CD4-positive, alpha-beta T cell treated with Interleukin-12 subunit alpha and Interleukin-12 subunit beta, for 1 hour (primary cell): ENCODE measurements around the gene TRIM17.

Source experiments
- DNase-seq: peaks from one replicate; pipeline ENCODE4 v3.0.0-alpha.2; 2020

Gene TRIM17

GRCh38 chr1:228376651-228377631 is 39.7 kb downstream of the TRIM17 start:
- DNase-seq = no peak

DNA sequence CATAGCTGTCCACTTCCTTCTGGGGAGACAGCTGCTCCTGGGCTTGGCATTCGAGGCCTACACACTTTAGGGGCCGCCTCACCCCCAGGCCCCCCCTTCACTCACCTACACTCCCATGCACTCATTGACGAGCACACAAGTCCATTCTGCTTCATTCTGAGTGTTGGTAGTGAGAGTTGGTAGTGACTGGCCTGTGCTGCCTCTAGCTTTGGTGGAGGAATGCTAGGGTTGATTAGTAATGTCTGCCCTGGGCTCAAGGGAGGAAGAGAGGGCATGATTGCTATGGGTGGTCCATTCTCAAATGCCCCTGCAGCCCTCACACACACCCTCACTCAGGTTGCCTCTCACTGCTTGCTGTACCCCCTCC is 40.4 kb downstream of the TRIM17 start:
- no peak for DNase-seq

GRCh38 chr1:228375578-228376261 is 40.9 kb downstream of the TRIM17 start:
- DNase-seq = no peak

- DNase-seq = no peak
Observed at GRCh38 chr1:228374711-228375577, 41.7 kb downstream of the TRIM17 start.

- DNase-seq = no peak
Observed at GRCh38 chr1:228373681-228374571, 42.7 kb downstream of the TRIM17 start.

- no peak for DNase-seq
Observed at GRCh38 chr1:228373004-228373680, 43.5 kb downstream of the TRIM17 start.

DNA sequence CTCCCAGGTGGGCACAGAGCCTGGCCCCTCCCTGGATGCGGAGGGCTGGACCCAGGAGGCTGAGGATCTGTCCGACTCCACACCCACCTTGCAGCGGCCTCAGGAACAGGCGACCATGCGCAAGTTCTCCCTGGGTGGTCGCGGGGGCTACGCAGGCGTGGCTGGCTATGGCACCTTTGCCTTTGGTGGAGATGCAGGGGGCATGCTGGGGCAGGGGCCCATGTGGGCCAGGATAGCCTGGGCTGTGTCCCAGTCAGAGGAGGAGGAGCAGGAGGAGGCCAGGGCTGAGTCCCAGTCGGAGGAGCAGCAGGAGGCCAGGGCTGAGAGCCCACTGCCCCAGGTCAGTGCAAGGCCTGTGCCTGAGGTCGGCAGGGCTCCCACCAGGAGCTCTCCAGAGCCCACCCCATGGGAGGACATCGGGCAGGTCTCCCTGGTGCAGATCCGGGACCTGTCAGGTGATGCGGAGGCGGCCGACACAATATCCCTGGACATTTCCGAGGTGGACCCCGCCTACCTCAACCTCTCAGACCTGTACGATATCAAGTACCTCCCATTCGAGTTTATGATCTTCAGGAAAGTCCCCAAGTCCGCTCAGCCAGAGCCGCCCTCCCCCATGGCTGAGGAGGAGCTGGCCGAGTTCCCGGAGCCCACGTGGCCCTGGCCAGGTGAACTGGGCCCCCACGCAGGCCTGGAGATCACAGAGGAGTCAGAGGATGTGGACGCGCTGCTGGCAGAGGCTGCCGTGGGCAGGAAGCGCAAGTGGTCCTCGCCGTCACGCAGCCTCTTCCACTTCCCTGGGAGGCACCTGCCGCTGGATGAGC is 44.3 kb downstream of the TRIM17 start:
- DNase-seq = no peak

DNA sequence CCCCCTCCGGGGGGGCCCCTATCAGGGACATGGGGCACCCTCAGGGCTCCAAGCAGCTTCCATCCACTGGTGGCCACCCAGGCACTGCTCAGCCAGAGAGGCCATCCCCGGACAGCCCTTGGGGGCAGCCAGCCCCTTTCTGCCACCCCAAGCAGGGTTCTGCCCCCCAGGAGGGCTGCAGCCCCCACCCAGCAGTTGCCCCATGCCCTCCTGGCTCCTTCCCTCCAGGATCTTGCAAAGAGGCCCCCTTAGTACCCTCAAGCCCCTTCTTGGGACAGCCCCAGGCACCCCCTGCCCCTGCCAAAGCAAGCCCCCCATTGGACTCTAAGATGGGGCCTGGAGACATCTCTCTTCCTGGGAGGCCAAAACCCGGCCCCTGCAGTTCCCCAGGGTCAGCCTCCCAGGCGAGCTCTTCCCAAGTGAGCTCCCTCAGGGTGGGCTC is 44.9 kb downstream of the TRIM17 start:
- no peak for DNase-seq

- no peak for DNase-seq
Observed at GRCh38 chr1:228370941-228371740, 45.5 kb downstream of the TRIM17 start.

DNA sequence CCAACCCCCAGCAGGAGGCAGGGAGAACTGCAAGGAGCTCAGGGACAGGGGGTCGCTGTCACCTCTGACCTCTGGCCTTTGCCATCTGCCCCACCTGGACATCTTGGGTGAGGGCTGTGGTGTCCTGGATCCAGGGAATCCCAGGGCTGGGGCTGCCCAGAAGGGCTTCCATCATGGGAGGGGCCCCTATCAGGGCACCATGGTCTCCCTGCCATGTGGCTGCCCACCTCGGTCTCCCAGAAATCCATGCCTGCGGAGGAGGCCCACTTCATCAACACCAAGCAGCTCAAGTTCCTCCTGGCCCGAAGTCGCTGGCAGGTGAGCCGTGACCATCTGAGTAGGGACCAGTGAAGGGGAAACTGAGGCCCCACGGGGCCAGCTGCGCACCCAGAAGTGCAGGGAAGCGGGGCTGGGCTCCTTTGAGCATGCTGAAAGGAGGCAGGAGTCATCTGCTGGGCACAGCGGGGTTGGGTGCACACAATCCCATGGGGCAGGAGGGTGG is 46.2 kb downstream of the TRIM17 start:
- DNase-seq = no peak

- DNase-seq = no peak
Observed at GRCh38 chr1:228369608-228370438, 46.8 kb downstream of the TRIM17 start.

DNA sequence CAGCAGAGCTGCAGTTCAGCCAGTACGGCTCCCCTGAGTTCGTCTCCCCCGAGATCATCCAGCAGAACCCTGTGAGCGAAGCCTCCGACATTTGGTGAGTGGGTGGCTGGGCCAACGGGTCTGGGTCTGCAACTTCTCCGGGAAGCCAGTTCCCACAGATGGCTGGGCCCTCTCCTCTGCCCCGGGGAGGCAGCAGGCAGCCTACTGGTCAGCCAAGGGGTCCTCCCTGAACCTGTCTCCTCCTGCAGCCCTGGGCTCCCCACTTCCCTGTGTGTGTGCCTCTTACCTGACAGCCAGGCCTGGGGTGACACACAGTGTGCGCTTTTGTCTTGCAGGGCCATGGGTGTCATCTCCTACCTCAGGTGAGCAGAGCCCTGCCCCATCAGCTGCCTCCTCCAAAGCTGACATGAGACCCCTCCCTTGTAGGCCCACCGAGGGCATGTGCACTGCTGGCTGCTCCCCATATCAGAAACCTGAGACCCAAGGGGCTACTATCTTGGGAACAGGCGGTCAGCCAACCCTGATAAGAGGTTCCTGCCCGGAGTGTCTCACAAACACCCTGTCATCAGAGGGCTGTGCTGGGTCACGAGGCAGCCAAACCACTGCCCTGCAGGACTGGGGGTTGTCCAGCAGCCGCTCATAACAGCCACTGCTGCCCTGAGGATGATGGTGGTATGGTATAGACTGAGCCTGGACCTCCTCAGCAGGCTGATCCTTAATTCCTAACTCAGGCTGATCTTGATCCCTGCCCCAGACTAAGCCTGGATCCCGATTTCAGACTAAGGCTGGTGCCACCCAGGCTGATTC is 47.7 kb downstream of the TRIM17 start:
- DNase-seq = no peak

DNA sequence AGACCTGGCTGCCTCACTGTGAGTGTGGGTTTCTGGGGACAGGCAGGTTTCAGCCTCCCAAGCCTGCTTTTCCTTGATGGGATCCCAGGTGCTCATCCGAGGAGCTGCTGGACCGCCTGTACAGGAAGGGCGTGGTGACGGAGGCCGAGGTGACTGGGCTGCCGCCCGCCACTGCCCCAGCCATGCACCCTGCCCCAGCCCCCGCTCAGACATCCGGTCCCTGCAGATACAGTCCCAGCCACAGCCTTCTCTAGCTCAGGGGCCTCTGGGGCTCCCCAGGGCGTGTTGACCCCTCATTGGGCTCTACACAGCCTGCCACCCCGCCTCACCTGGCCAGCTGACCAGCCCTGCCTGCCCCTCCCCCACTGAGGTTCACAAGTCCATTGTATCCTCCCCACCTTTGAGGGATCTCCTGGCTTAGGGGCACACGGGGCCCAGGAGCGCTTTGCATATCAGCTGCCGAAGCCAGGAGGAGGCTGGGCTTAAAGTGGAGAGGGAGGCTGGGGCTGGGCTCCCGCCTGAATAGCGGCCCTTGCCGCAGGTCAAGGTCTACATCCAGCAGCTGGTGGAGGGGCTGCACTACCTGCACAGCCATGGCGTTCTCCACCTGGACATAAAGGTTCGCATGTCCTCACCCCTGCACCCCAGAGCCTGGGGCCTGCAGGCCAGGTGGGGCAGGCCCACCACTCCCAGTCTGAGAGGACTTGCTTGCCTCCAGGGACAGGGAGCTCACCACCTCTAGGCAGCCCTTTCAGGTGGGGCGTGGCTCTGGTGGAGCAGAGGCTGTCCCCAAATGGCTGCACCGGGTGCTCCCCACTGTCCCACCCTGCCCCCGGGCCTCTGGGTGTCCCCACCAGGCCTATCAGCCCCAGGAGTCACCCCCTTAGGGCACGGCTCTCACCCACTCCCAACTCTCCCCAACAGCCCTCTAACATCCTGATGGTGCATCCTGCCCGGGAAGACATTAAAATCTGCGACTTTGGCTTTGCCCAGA is 48.6 kb downstream of the TRIM17 start:
- no peak for DNase-seq

- no peak for DNase-seq
Observed at GRCh38 chr1:228366866-228367741, 49.6 kb downstream of the TRIM17 start.
